Epithelial cell of proximal tubule (primary cell): ENCODE data around the gene ANXA11. TPM values are rescaled to one million over a fixed set of nuclear protein-coding genes. Genes with fewer than 3 reads are reported as not detected.

Experiments used
- DNase-seq: peaks from one replicate; pipeline ENCODE4 v3.0.0-alpha.2; 2011; ENCODE audit warnings: low read depth
- H3K4me3 ChIP-seq: 2 replicates; pipeline ENCODE4 v1.5.1; 2011; ENCODE audit warnings: low read depth, mild to moderate bottlenecking, low read length
- total RNA-seq: library from RNA; depleted of rRNA; stranded (reverse); fragments of >200 nt; gene quantifications from 2 replicates; pipeline ENCODE4 v1.2.3, GENCODE V29; 2015
- TF ChIP-seq, protein P1 (sequence below): conservative IDR thresholded peaks from 2 replicates; pipeline ENCODE4 v1.5.1; 2012; ENCODE audit warnings: low read depth, mild to moderate bottlenecking, low read length

The ANXA11 gene
- total RNA-seq, 1 donor from 2014 or later, result 153 TPM

DNA sequence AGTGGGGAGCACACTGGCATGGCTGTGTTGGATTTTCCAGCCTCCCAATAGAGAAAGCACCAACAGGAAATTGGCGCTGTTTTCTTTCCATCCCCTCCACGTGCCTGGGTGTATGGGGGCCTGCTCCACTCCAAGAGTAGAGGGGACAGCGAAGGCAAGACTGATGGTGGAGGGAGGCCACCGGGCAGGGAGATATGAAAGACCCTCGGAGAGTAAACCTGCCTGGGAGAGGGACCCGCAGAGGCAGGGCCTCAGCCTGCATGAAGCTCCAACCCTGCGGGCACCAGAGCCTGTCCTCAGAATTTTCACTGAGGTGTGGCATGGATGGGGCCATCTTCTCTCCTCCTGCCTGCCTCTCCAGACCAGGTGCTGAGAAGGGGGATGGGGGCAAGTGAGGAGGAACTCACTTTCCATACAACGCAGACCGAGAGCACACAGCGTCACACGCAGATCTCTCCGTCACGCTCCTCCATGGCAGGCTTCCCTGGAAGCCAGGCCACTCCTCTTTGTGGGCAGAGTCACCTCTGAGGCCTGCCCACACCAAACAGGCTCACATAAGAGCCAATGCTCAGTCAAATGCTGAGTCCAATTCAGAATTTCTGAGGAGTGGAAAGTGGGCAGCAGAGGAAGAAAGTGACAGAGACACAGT lies 18.8 kb downstream of the ANXA11 start:
- TF ChIP-seq, protein P1, sequence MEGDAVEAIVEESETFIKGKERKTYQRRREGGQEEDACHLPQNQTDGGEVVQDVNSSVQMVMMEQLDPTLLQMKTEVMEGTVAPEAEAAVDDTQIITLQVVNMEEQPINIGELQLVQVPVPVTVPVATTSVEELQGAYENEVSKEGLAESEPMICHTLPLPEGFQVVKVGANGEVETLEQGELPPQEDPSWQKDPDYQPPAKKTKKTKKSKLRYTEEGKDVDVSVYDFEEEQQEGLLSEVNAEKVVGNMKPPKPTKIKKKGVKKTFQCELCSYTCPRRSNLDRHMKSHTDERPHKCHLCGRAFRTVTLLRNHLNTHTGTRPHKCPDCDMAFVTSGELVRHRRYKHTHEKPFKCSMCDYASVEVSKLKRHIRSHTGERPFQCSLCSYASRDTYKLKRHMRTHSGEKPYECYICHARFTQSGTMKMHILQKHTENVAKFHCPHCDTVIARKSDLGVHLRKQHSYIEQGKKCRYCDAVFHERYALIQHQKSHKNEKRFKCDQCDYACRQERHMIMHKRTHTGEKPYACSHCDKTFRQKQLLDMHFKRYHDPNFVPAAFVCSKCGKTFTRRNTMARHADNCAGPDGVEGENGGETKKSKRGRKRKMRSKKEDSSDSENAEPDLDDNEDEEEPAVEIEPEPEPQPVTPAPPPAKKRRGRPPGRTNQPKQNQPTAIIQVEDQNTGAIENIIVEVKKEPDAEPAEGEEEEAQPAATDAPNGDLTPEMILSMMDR, result no peak
- H3K4me3 ChIP-seq, result no peak overlapping the region
- DNase-seq, result no peak

DNA sequence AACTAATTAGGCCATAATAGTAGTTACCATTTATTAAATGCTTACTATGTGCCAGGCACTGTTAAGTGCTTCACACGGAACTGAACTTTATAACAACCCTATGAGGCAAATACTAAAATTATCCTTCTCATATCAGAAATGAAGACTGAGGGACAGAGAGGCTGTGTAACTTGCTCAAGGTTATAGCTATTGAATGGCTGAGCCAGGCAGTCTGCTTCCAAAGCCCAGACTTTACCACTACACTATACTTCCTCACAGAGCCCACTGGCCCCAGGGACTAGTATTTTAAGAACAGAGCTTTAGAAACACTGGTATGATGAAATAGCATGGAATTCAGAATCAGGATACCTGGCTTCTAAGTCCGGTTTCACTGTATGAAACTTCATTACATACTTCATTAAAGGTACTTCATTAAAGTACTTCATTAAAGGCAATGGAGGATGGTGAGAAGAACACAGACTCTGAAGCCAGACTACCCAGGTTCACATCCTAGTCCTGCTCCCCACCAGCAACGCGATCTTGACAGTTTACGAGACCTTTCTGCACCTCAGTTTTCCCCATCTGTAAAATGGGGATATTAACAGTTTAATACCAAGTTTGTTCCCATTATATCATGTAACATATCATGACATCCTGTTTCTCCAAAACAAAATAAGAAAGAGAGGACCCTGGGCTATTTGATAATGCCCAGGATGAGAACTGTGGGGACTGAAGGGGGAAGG lies 19.6 kb downstream of the ANXA11 start:
- TF ChIP-seq, protein P1, result no peak
- H3K4me3 ChIP-seq, result no peak overlapping the region
- DNase-seq, result no peak

DNA sequence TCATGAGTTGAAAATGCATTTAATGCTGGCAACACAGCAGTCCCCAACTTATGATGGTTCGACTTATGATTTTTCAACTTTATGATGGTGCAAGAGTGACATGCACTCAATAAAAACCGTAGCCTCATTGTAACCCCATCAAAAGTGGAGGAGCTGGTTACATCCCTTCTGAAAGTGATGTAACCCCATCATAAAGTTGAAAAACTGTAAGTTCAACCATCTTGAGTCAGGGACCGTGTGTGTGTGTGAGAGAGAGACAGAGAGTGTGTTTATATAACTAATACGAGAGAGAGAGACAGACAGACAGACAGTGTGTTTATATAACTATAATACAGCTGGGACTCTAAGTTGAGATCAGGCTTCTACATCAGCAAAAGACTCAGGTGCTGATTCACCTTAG lies 21.0 kb downstream of the ANXA11 start:
- no peak overlapping the region for H3K4me3 ChIP-seq
- no peak for DNase-seq
- TF ChIP-seq, protein P1, result no peak

DNA sequence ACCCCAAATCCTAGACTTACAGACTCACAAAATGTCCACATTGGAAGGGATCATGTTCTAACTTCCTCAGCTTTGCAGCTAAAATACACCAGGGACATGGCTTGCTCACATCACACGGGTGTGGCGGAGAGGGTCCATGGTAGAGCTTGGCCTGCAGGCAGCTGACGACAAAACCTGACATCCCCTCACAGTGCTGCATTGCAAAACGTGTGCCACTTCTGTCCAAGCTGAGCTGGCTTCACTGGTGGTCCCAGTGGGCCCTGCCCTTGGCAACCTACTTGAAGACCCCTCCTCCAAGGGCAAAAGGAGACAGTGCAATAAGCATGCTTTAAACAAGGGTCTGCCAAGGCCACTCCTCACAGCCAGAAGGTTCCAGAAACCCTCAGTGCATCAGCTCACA lies 21.9 kb downstream of the ANXA11 start:
- H3K4me3 ChIP-seq, result no peak overlapping the region
- TF ChIP-seq, protein P1, result no peak
- DNase-seq, result no peak

DNA sequence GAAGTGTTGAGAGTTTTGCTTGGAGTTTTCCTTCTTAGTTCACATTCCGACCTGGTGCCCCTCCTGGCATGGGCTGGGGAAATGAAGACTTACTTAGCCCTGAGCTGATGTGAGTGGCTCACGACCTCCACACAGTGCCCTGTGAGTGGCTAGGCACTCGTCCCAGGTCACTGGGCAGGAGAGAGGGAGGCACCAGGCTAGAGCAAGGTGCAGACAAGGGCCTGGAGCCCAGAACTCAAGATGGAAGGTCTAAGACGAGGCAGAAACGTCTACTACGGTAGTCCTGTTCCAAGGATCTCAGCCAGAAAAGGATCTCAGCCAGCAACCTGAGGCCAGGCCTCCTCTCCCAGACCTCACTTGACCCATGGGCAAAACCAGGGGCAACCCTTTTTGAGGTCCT lies 22.4 kb downstream of the ANXA11 start:
- TF ChIP-seq, protein P1, result no peak
- DNase-seq, result no peak

DNA sequence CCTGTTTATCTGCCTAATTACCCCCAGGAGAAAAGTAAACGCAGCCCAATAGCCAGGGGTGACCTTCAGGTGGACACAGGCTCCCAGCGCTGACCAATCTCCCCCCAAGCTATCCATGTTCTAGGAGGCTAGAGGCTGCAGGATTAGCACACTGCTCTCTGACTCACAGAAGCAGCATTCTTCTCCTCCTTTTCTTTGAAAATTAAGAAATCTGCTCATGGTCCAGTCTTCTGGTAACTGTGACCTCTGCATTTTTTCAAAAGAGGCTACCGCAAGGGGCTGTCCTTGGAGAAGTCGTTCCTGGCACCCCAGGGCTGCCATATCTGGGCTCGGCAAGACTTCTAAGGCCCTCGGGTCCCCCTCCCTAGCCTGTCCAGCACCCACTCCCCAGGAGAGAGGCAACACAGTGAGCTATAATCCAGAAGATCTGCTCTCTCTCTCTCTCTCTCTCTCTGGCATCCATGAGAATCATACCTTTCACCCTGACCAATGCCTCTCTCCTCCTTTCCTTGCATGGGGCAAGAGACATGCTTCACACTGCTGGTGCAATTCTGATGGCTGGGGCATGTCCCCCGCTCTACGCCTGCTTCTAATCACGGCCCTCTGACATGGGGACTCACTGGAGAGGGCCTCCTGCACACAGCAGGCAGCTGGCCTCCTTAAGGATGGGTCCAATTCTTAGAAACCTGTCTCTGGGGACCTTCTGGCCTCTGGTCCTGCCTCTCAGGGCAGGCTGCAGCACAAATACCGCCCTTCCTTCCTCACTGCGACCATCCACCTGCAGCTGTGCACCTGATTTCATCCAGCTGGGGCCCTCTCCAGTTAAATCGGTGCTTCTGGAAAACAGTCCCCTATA lies 27.3 kb downstream of the ANXA11 start:
- TF ChIP-seq, protein P1, result no peak
- H3K4me3 ChIP-seq, result no peak overlapping the region
- no peak for DNase-seq

More for the DNA sequence above, 22.4 kb downstream of the ANXA11 start:
- H3K4me3 ChIP-seq, result no peak overlapping the region
